HEK293 (cell line): Measurements from ENCODE around the gene XKR3.
"Not testable (repeated sequence)": the region's sequence is repeated elsewhere in the genome, so short reads cannot be mapped to it uniquely, and the experiment has no call there.

Source experiments
- CTCF ChIA-PET: fragments of 350-600 bp; formaldehyde crosslinking; extraction: SDS; loops from one replicate; lab custom pipeline; 2021; ENCODE audit warnings: antibody characterized with exemption; lab: Yijun Ruan, JAX
- POLR2A ChIA-PET: fragments of 300-600 bp; formaldehyde crosslinking; extraction: SDS; loops from one replicate; lab custom pipeline; 2020; ENCODE audit warnings: antibody characterized with exemption, inconsistent platforms; lab: Yijun Ruan, JAX
- H3K27ac ChIP-seq: fragments of 200-500 bp; sonication (Bioruptor generic); 2 replicates; pipeline ENCODE4 v1.5.1; 2014; ENCODE audit warnings: low read depth, low read length, control low read depth, inconsistent platforms; ENCODE audit errors: extremely low read depth
- H3K36me3 ChIP-seq, 2 experiments: fragments of 200-500 bp in 1 of 2; sonication (Bioruptor generic) in 1 of 2; 1 replicate in 1 of 2; 2 replicates in 1 of 2; pipeline ENCODE4 v1.5.1; 2014 to 2017; ENCODE audit warnings: inconsistent platforms in 2 of 2, low read length in 2 of 2; ENCODE audit not compliant: control insufficient read depth in 2 of 2, insufficient read depth in 1 of 2
- H3K4me1 ChIP-seq: fragments of 200-500 bp; sonication (Bioruptor generic); 2 replicates; pipeline ENCODE4 v1.5.1; 2014; ENCODE audit warnings: mild to moderate bottlenecking, low read length, inconsistent platforms; ENCODE audit not compliant: control insufficient read depth, insufficient read depth
- H3K4me3 ChIP-seq: 2 replicates; pipeline ENCODE4 v1.5.1; 2011; ENCODE audit warnings: low read depth, mild to moderate bottlenecking, control low read depth, low read length, moderate library complexity
- H3K9me3 ChIP-seq: fragments of 200-500 bp; sonication (Bioruptor generic); 2 replicates; pipeline ENCODE4 v1.5.1; 2014; ENCODE audit warnings: low read depth, low read length, inconsistent platforms; ENCODE audit not compliant: control insufficient read depth, insufficient read depth
- BCL11B ChIP-seq: fragments of 450-650 bp; formaldehyde crosslinking; IDR thresholded peaks from 2 replicates; pipeline ENCODE4 v1.5.1; 2016; ENCODE audit warnings: low read depth, missing biosample characterization, missing genetic modification characterization
- BCL6B ChIP-seq: fragments of 450-650 bp; formaldehyde crosslinking; IDR thresholded peaks from 2 replicates; pipeline ENCODE4 v1.5.1; 2017; ENCODE audit warnings: missing biosample characterization, missing genetic modification characterization
- GLIS1 ChIP-seq: fragments of 450-650 bp; formaldehyde crosslinking; IDR thresholded peaks from 2 replicates; pipeline ENCODE4 v1.5.1; 2016; ENCODE audit warnings: missing biosample characterization, missing genetic modification characterization
- TCF7L2 ChIP-seq: IDR thresholded peaks from 2 replicates; pipeline ENCODE4 v1.6.1; 2011; ENCODE audit warnings: low read depth, mild to moderate bottlenecking, inconsistent platforms, low read length, moderate library complexity, borderline replicate concordance
- ZBTB17 ChIP-seq: fragments of 450-650 bp; formaldehyde crosslinking; IDR thresholded peaks from 2 replicates; pipeline ENCODE4 v1.5.1; 2016; ENCODE audit warnings: missing biosample characterization, missing genetic modification characterization
- ZNF132 ChIP-seq: fragments of 450-650 bp; formaldehyde crosslinking; IDR thresholded peaks from 2 replicates; pipeline ENCODE4 v1.5.1; 2017; ENCODE audit warnings: missing biosample characterization, missing genetic modification characterization, borderline replicate concordance
- ZNF140 ChIP-seq: fragments of 450-650 bp; formaldehyde crosslinking; IDR thresholded peaks from 2 replicates; pipeline ENCODE4 v1.5.1; 2016; ENCODE audit warnings: missing biosample characterization, missing genetic modification characterization
- ZNF248 ChIP-seq: fragments of 450-650 bp; formaldehyde crosslinking; IDR thresholded peaks from 2 replicates; pipeline ENCODE4 v1.5.1; 2017; ENCODE audit warnings: missing biosample characterization, missing genetic modification characterization
- ZNF350 ChIP-seq: fragments of 450-650 bp; formaldehyde crosslinking; IDR thresholded peaks from 2 replicates; pipeline ENCODE4 v1.5.0; 2017; ENCODE audit warnings: missing biosample characterization, mild to moderate bottlenecking, missing genetic modification characterization
- ZNF394 ChIP-seq: fragments of 450-650 bp; formaldehyde crosslinking; IDR thresholded peaks from 2 replicates; pipeline ENCODE4 v1.5.1; 2016; ENCODE audit warnings: missing biosample characterization, missing genetic modification characterization, mild to moderate bottlenecking, moderate library complexity, borderline replicate concordance
- ZNF513 ChIP-seq: fragments of 450-650 bp; IDR thresholded peaks from 2 replicates; pipeline ENCODE4 v1.5.1; 2018; ENCODE audit warnings: missing biosample characterization, missing genetic modification characterization
- ZNF518A ChIP-seq: fragments of 450-650 bp; formaldehyde crosslinking; conservative IDR thresholded peaks from 2 replicates; pipeline ENCODE4 v1.5.1; 2016; ENCODE audit warnings: low read depth, missing biosample characterization, missing genetic modification characterization
- ZNF791 ChIP-seq: fragments of 450-650 bp; formaldehyde crosslinking; IDR thresholded peaks from 2 replicates; pipeline ENCODE4 v1.5.1; 2016; ENCODE audit warnings: missing biosample characterization, missing genetic modification characterization

XKR3 gene

GRCh38 chr22:16824716-16825687, at the start of gene XKR3:
Gene XKR3, minus strand, starts transcription at chr22:16825411. Its CDS starts 17,338 bp downstream, at chr22:16808073.
- Histone ChIP-seq H3K9me3 (no peaks in the 10 kb centered on the region), H3K36me3 (no peaks in the 10 kb centered on the region), H3K27ac (no peak within 1 kb of the TSS), H3K4me3 (no peak within 1 kb of the TSS), H3K4me1 (no peaks in the 10 kb centered on the region)
- ChIA-PET CTCF (interaction anchor here (0.6 to 0.7 kb wide), 2 partner anchors 18 to 40 kb away, joined by 3 read pairs; no protein-coding TSS in a partner anchor), POLR2A (no interaction called here)
- TF ChIP-seq GLIS1 (tag by site-specific recombination) (0 out of 2 replicates have a peak, but pooled peaks have one; percentile 31), ZNF513 (tag by site-specific recombination) (no peak), ZNF791 (no peak), ZNF350 (tag by site-specific recombination) (0 out of 2 replicates have a peak, but pooled peaks have one; percentile 56), ZBTB17 (peak; percentile 77), TCF7L2 (no peak), ZNF132 (no peak), ZNF140 (no peak), BCL6B (tag by site-specific recombination) (no peak), ZNF518A (tag by site-specific recombination) (0 out of 2 replicates have a peak, but pooled peaks have one; percentile 10), ZNF394 (tag by site-specific recombination) (0 out of 2 replicates have a peak, but pooled peaks have one; percentile 32), BCL11B (tag by site-specific recombination) (no peak), ZNF248 (no peak)

GRCh38 chr22:16869640-16870039, 44.4 kb upstream of the XKR3 start:
- POLR2A ChIA-PET, H3K36me3 ChIP-seq, CTCF ChIA-PET, H3K9me3 ChIP-seq, H3K4me3 ChIP-seq, H3K27ac ChIP-seq, H3K4me1 ChIP-seq: not testable (repeated sequence)
